GM18519 (cell line): ENCODE results near the gene GABBR2.

Experiments
- ATAC-seq: cut with Tn5 transposase; IDR thresholded peaks from one replicate; pipeline ENCODE4 v1.9.1; 2021; ENCODE audit warnings: mild to moderate bottlenecking, moderate library complexity; ENCODE audit not compliant: unreplicated experiment, low FRiP score

Gene GABBR2

GRCh38 chr9:98254228-98255060, 454.3 kb downstream of the GABBR2 start:
- no peak for ATAC-seq

- ATAC-seq, result no peak
Observed at GRCh38 chr9:98253565-98253964, 455.2 kb downstream of the GABBR2 start.

DNA sequence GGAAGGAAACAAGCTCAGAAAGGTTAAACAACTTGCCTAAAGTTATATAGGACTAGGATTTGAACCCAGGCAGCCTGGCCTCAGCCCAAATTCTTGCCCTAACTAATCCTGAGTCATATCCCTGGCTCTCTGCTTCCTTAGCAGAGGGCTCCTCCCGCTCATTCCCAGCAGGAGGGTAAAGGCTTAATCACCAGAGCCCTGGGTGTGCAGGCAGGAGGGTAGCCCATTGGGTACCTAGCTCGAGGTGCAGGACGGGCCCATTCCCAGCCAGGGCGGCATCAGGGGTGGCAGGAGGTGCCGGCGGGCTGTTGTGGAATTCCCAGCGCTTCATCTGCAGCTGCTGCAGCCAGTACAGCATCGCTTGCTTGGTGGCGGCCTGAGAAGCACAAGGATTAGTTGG, 457.2 kb downstream of the GABBR2 start:
- no peak for ATAC-seq

- ATAC-seq, result no peak
Observed at GRCh38 chr9:98249771-98250170, 459.0 kb downstream of the GABBR2 start.

- ATAC-seq, result no peak
Observed at GRCh38 chr9:98248737-98249474, 459.8 kb downstream of the GABBR2 start.

GRCh38 chr9:98247831-98248657, 460.7 kb downstream of the GABBR2 start:
- ATAC-seq, result no peak

DNA sequence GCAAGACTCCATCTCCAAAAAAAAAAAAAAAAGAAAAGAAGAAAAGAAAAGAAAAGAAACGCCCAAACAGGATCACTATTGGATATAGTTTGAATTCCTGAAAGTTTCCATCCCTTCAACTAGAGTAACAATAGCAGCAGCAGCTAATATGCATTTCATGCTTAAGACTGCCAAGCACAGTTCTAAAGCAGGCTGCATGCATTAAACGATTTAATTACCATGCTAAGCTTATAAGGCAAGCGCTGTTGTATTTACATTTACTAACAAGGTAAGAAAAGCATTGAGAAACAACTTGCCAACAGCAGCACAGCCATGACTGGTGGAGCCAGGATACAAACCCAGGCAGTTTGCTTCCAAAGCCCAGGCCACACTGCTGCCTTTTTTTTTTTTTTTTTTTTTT, 466.3 kb downstream of the GABBR2 start:
- ATAC-seq, result no peak

DNA sequence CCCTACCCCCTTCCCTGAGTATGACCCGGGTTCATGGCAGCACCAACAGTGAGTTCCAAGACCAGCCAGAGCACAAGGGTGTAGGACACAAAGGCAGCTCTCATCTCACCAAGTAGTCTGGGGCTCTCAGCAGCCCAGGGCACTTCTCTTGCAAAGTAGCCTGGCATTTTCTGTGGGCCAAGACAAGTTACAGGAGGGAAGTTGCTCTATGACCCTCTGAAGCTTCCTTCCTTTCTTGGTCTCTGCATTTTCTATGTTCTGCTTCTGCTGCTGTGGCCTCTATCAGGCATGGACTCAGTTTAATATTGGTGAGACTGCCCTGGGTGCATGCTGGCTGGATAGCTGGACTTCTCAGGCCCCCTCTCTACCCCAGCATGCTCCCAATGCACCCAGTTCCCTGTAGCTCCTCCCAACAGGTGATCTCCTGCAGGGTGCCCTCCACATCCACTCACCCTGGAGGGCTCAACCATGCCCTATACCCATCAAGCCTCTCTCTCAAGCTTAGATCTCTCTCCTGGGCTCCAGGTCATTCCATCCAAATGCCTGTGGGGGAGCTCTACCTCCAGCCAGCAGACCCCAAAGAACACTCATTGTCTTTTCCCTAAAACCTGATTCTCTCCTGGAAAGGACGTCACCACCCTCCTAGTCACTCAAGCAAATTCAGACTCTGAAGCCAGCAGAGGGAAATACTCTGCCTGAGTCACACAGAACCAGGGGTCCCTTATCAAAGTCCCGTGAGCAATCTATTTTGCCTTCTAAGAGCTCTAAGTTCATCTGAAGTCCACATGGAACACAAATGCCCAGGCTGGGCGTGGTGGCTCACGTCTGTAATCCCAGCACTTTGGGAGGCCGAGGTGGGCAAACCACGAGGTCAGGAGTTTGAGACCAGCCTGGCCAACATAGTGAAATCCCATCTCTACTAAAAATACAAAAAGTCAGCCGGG, 467.1 kb downstream of the GABBR2 start:
- ATAC-seq, result no peak

DNA sequence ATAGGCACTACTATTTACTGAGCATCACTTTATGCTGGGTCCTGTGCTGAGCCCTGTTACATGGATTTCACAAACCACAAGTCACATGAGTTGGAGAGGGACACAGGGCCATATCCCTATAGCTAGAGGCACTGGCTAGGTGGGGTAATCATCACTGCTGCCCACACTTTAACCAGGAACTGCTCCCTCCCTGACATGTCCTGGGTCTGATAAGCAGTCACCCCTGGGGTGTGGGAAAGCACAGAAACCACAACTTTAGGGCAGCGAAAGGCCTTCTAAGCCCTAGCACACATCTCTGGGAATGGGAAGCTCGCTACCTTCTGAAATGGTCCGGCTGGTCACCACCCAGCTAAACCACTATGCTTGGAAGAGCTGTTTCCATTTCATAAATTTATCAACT, 468.3 kb downstream of the GABBR2 start:
- no peak for ATAC-seq
